DND-41 (cell line): ENCODE results near the gene CDK2AP2.

Experiments used
- ATAC-seq: fragments of 200-7000 bp; cut with Tn5 transposase; 3 replicates; pipeline ENCODE4 v1.9.1; 2021; ENCODE audit warnings: low read depth; ENCODE audit not compliant: insufficient read depth
- DNase-seq: peaks from one replicate; pipeline ENCODE4 v3.0.0-alpha.2; 2020
- H2AFZ ChIP-seq: 2 replicates; pipeline ENCODE4 v1.6.0; 2012; ENCODE audit warnings: low read depth, low read length
- H3K27ac ChIP-seq: 2 replicates; pipeline ENCODE4 v1.5.1; 2012; ENCODE audit warnings: low read length, inconsistent platforms
- H3K27me3 ChIP-seq: fragments of 200-600 bp; sonication (generic); 2 replicates; pipeline ENCODE4 v1.6.0; 2012; ENCODE audit warnings: low read length, mild to moderate bottlenecking, inconsistent platforms; ENCODE audit not compliant: insufficient read depth, poor library complexity
- H3K36me3 ChIP-seq: 2 replicates; pipeline ENCODE4 v1.5.1; 2012; ENCODE audit warnings: low read length, inconsistent platforms; ENCODE audit not compliant: insufficient read depth
- H3K4me1 ChIP-seq: 2 replicates; pipeline ENCODE4 v1.5.1; 2012; ENCODE audit warnings: mild to moderate bottlenecking, low read length; ENCODE audit not compliant: insufficient read depth
- H3K4me2 ChIP-seq: 2 replicates; pipeline ENCODE4 v1.6.0; 2012; ENCODE audit warnings: mild to moderate bottlenecking, moderate library complexity, low read length, inconsistent platforms; ENCODE audit not compliant: insufficient read depth
- H3K4me3 ChIP-seq, 2 experiments: fragments of 200-600 bp in 1 of 2; shearing (Covaris generic) in 1 of 2; 2 replicates each; pipeline ENCODE4 v1.5.1; 2012 to 2016; ENCODE audit warnings: inconsistent platforms in 2 of 2, low read length in 2 of 2, mild to moderate bottlenecking in 2 of 2, low read depth in 1 of 2, moderate library complexity in 1 of 2
- H3K79me2 ChIP-seq: 2 replicates; pipeline ENCODE4 v1.6.0; 2012; ENCODE audit warnings: low read length, inconsistent platforms; ENCODE audit not compliant: insufficient read depth
- H3K9ac ChIP-seq: 2 replicates; pipeline ENCODE4 v1.6.0; 2012; ENCODE audit warnings: low read depth, mild to moderate bottlenecking, inconsistent platforms, low read length, moderate library complexity
- H3K9me3 ChIP-seq: 2 replicates; pipeline ENCODE4 v1.5.1; 2012; ENCODE audit warnings: low read length, moderate library complexity, mild to moderate bottlenecking, inconsistent platforms; ENCODE audit not compliant: insufficient read depth, severe bottlenecking
- H4K20me1 ChIP-seq: 2 replicates; pipeline ENCODE4 v1.6.0; 2012; ENCODE audit warnings: low read length; ENCODE audit not compliant: insufficient read depth
- CTCF ChIP-seq: IDR thresholded peaks from 2 replicates; pipeline ENCODE4 v1.5.1; 2012; ENCODE audit warnings: borderline replicate concordance, low read length, moderate library complexity, mild to moderate bottlenecking; ENCODE audit not compliant: poor library complexity, severe bottlenecking; ENCODE audit errors: extremely low read depth
- EZH2 ChIP-seq: IDR thresholded peaks from 3 replicates; pipeline ENCODE4 v1.6.1; 2012; ENCODE audit warnings: borderline replicate concordance, low read depth, mild to moderate bottlenecking, moderate library complexity, low read length, inconsistent platforms; ENCODE audit not compliant: severe bottlenecking

The CDK2AP2 gene

DNA sequence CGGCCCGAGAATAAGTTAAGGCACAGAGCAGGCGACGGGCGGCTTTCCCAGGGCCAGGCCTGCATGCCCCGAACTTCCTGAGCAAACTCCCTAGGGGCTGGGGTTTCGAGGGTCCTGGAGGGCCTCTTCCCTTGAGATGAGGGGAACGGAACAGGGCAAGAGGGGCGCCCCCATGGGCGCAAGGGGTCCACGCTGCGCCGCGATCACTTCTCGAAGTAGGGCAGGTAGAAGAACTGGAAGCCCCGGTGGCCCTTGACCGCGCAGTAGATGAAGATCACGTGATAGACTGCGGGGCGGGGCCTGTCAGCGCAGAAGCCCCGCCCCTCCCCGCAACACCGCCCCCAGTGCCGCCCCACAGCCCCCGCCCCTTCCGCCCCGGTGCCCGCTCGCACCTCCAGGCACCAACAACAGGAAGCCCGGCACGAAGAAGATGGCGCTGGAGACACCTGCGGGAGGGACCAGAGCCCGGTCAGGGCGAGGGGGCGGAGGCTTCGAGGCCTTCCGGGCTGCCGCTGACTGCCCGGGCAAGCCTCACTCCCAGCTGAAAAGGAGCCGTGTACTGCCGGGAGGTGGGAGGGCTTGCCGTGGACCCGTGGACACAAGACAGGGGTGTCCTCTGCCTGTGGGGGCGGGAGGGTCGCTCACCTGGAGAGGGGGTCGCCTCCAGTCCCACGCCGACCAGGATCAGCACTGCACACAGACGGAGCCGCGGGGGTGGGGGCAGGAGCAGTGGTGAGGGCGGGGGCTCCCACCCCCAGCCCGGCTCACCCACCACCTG, 43.4 kb downstream of the CDK2AP2 start:
- TF ChIP-seq EZH2, result no peak
- no peak for TF ChIP-seq CTCF
- Histone ChIP-seq H3K9ac (peak overlapping the region; percentile 92), H2AFZ (peak overlapping the region; percentile 88), H3K4me1 (peaks cover 49% of the 10 kb centered on the region), H3K4me3 (peak overlapping the region; percentile 73 to 89), H4K20me1 (no peaks in the 10 kb centered on the region), H3K79me2 (peaks cover 38% of the 10 kb centered on the region), H3K9me3 (no peaks in the 10 kb centered on the region), H3K36me3 (peaks cover 12% of the 10 kb centered on the region; the same call in 1 of the 2 replicates), H3K27ac (peak overlapping the region; percentile 97), H3K27me3 (no peaks in the 10 kb centered on the region), H3K4me2 (peak overlapping the region; percentile 75)
- ATAC-seq (peak; percentile 77), DNase-seq (peak; percentile 94)

DNA sequence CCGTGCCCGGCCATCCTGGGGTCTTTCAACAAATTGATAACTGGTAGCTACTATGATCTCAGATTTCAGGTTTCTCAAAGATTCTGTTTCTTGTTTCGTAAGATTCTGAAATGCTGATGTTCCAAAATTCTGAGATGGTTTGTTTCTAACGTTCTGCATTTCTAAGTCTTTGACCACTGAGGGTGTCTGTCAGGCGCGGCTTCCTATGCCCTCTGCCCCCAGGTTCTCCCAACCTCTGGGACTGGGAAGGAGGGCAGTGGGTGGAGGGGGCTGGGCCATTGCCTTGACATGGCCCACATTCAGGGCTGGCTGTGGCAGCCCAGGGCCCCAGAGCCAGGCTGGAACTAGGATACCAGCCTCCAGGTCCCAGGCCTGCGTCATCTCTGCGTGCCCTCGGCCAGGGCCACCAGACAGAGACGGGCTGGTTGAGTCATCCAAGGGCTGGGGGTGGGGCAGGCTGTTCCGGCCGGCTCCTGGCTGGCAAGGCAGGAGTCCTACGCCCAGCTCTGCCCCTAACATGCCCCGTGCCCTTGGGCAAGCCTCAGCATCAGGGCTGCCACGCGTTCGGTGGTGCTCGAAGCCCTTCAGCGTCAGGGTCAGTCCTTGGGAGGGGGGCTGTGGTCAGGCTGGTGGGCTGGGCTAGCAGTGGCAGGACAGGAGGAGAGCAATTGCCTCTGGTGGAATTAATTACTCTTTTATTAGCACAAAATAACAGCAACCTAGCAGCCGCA, 44.1 kb downstream of the CDK2AP2 start:
- no peak for ATAC-seq
- Histone ChIP-seq H3K4me1 (peaks cover 46% of the 10 kb centered on the region), H3K79me2 (peaks cover 37% of the 10 kb centered on the region)

GRCh38 chr11:67463186-67463585, 44.8 kb downstream of the CDK2AP2 start:
- no peak for ATAC-seq
- Histone ChIP-seq H3K9ac (no peak overlapping the region), H3K9me3 (no peaks in the 10 kb centered on the region), H3K4me2 (no peak overlapping the region), H2AFZ (no peak overlapping the region), H3K27me3 (no peaks in the 10 kb centered on the region), H3K79me2 (peaks cover 30% of the 10 kb centered on the region), H3K36me3 (peaks cover 12% of the 10 kb centered on the region; the same call in 1 of the 2 replicates), H3K4me1 (peaks cover 42% of the 10 kb centered on the region), H3K4me3 (no peak overlapping the region), H4K20me1 (no peaks in the 10 kb centered on the region), H3K27ac (no peak overlapping the region)
- no peak for TF ChIP-seq EZH2
- no peak for TF ChIP-seq CTCF
- DNase-seq, result no peak

More for the DNA sequence above, 44.1 kb downstream of the CDK2AP2 start:
- Histone ChIP-seq H3K36me3 (peaks cover 12% of the 10 kb centered on the region; the same call in 1 of the 2 replicates), H4K20me1 (no peaks in the 10 kb centered on the region), H3K27me3 (no peaks in the 10 kb centered on the region), H3K27ac (peak overlapping the region; percentile 97), H3K9me3 (no peaks in the 10 kb centered on the region), H2AFZ (peak overlapping the region; percentile 80), H3K9ac (peak overlapping the region; percentile 92), H3K4me2 (peak overlapping the region; percentile 75), H3K4me3 (peak overlapping the region; percentile 73 to 89; a peak in 3 of 4 replicates)
- TF ChIP-seq EZH2, result no peak
- no peak for TF ChIP-seq CTCF
- DNase-seq, result no peak
